Neural cell (in vitro differentiated cells): ENCODE measurements around the gene DEFB127. TPM values are rescaled to one million over a fixed set of nuclear protein-coding genes. Genes with fewer than 3 reads are reported as not detected.

Experiments
- H2AFZ ChIP-seq: fragments of 200-600, 300-800 bp; sonication (generic), shearing (Covaris generic); 2 replicates; pipeline ENCODE4 v1.6.0; 2014; ENCODE audit warnings: low read depth, mild to moderate bottlenecking, antibody characterized with exemption, low read length, moderate library complexity
- H3F3A ChIP-seq: fragments of 200-600 bp; shearing (Covaris generic); 2 replicates; pipeline ENCODE4 v1.6.1; 2016; ENCODE audit warnings: mild to moderate bottlenecking, moderate library complexity, mixed read lengths, antibody characterized with exemption, low read length; ENCODE audit not compliant: insufficient read depth, poor library complexity, severe bottlenecking
- H3K27ac ChIP-seq: fragments of 200-600, 300-800 bp; sonication (generic), shearing (Covaris generic); 2 replicates; pipeline ENCODE4 v1.5.1; 2014; ENCODE audit warnings: mild to moderate bottlenecking, low read length, moderate library complexity
- H3K27me3 ChIP-seq: fragments of 300-800, 200-600 bp; sonication (generic), shearing (Covaris generic); 2 replicates; pipeline ENCODE4 v1.6.0; 2014; ENCODE audit warnings: mild to moderate bottlenecking, low read depth, low read length, moderate library complexity; ENCODE audit not compliant: insufficient read depth
- H3K36me3 ChIP-seq: fragments of 300-800, 200-600 bp; sonication (generic), shearing (Covaris generic); 2 replicates; pipeline ENCODE4 v1.5.1; 2014; ENCODE audit warnings: mild to moderate bottlenecking, antibody characterized with exemption, low read length, moderate library complexity; ENCODE audit not compliant: insufficient read depth
- H3K4me2 ChIP-seq: fragments of 300-800, 200-600 bp; sonication (generic), shearing (Covaris generic); 2 replicates; pipeline ENCODE4 v1.6.0; 2014; ENCODE audit warnings: mild to moderate bottlenecking, low read length
- H3K4me3 ChIP-seq: fragments of 300-800, 200-600 bp; sonication (generic), shearing (Covaris generic); 2 replicates; pipeline ENCODE4 v1.5.1; 2014; ENCODE audit warnings: mild to moderate bottlenecking, low read length, moderate library complexity
- H3K79me2 ChIP-seq: fragments of 200-600 bp; shearing (Covaris generic); replicated peaks from 2 replicates; pipeline ENCODE4 v1.6.0; 2014; ENCODE audit warnings: mild to moderate bottlenecking, low read length, moderate library complexity; ENCODE audit not compliant: insufficient read depth
- H3K9ac ChIP-seq: fragments of 300-800, 200-600 bp; sonication (generic), shearing (Covaris generic); 2 replicates; pipeline ENCODE4 v1.6.1; 2016; ENCODE audit warnings: mild to moderate bottlenecking, low read length, mixed read lengths
- H3K9me2 ChIP-seq: fragments of 200-600 bp; shearing (Covaris generic); 2 replicates; pipeline ENCODE4 v1.6.1; 2016; ENCODE audit warnings: mild to moderate bottlenecking, low read length, mixed read lengths; ENCODE audit not compliant: insufficient read depth
- H3K9me3 ChIP-seq: fragments of 200-600, 300-800 bp; sonication (generic), shearing (Covaris generic); 2 replicates; pipeline ENCODE4 v1.6.1; 2016; ENCODE audit warnings: mild to moderate bottlenecking, mixed run types, low read length, moderate library complexity, mixed read lengths
- H4K20me1 ChIP-seq: fragments of 200-600 bp; shearing (Covaris generic); 2 replicates; pipeline ENCODE4 v1.6.1; 2016; ENCODE audit warnings: mild to moderate bottlenecking, mixed run types; ENCODE audit not compliant: insufficient read depth
- EP300 ChIP-seq: fragments of 450-650 bp; conservative IDR thresholded peaks from 2 replicates; pipeline ENCODE4 v1.6.1; 2014; ENCODE audit warnings: antibody characterized with exemption, mild to moderate bottlenecking, moderate library complexity; ENCODE audit not compliant: poor library complexity, severe bottlenecking
- EZH2 ChIP-seq: fragments of 200-600, 300-800 bp; shearing (Covaris generic), sonication (generic); IDR thresholded peaks from 2 replicates; pipeline ENCODE4 v1.6.1; 2014; ENCODE audit warnings: antibody characterized with exemption, low read length, borderline replicate concordance, mild to moderate bottlenecking; ENCODE audit not compliant: insufficient read depth, poor library complexity, severe bottlenecking
- MXI1 ChIP-seq: fragments of 450-650 bp; conservative IDR thresholded peaks from 2 replicates; pipeline ENCODE4 v1.6.1; 2014; ENCODE audit warnings: antibody characterized with exemption, mild to moderate bottlenecking; ENCODE audit not compliant: poor library complexity, severe bottlenecking
- POLR2AphosphoS5 ChIP-seq: IDR thresholded peaks from 2 replicates; pipeline ENCODE4 v1.6.1; 2012
- RAD21 ChIP-seq: fragments of 450-650 bp; conservative IDR thresholded peaks from 2 replicates; pipeline ENCODE4 v1.6.1; 2014; ENCODE audit warnings: antibody characterized with exemption, mild to moderate bottlenecking, moderate library complexity
- SMC3 ChIP-seq: fragments of 450-650 bp; conservative IDR thresholded peaks from 2 replicates; pipeline ENCODE4 v1.6.1; 2014; ENCODE audit warnings: antibody characterized with exemption, mild to moderate bottlenecking, moderate library complexity; ENCODE audit not compliant: poor library complexity
- TAF1 ChIP-seq: IDR thresholded peaks from 2 replicates; pipeline ENCODE4 v1.6.1; 2012; ENCODE audit warnings: low read depth
- polyA minus RNA-seq: library from RNA; depleted of rRNA, polyadenylated mRNA; stranded (reverse); fragments of >200 nt; gene quantifications from 2 replicates; pipeline ENCODE4 v1.2.3, GENCODE V29; 2014
- polyA plus RNA-seq: library from polyadenylated mRNA; depleted of rRNA; stranded (reverse); fragments of >200 nt; gene quantifications from 2 replicates; pipeline ENCODE4 v1.2.3, GENCODE V29; 2014
- TF ChIP-seq, protein P1 (sequence below): IDR thresholded peaks from 2 replicates; pipeline ENCODE4 v1.6.1; 2012; ENCODE audit warnings: borderline replicate concordance
- TF ChIP-seq, protein P2 (sequence below): fragments of 450-650 bp; IDR thresholded peaks from 2 replicates; pipeline ENCODE4 v1.5.1; 2014; ENCODE audit warnings: antibody characterized with exemption, mild to moderate bottlenecking, moderate library complexity; ENCODE audit not compliant: poor library complexity, severe bottlenecking

DEFB127 gene, protein sequence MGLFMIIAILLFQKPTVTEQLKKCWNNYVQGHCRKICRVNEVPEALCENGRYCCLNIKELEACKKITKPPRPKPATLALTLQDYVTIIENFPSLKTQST
- polyA plus RNA-seq (not detected in 2 replicates), polyA minus RNA-seq (not detected in 2 replicates)

DNA sequence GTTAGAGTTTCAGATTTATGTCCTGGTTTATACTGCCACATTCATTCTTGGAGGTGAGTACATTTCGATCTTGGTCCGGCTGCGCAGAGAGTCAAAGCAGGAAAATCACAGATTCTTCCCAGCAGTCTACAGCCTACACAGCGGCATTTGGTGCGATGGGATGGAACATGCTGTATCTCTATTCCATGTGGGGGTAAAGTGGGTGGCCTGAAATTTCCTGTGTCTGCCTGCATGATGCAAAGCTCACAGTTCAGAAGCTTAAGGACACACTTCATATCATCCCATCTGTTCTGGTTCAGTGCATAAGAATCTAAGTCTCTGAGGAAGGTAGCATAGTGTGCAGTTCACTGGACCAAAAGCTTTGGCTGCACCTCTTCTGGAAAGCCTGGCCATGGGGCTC is at the start of gene DEFB127:
Gene DEFB127 (plus strand): TSS at position 301 of the 400 bp plus-strand sequence. CDS start 91 bp downstream, at position 392.
- Histone ChIP-seq H3K27me3 (peaks cover 5% of the 10 kb centered on the region), H3K4me2 (no peak within 1 kb of the TSS), H3K79me2 (no peaks in the 10 kb centered on the region)

DNA sequence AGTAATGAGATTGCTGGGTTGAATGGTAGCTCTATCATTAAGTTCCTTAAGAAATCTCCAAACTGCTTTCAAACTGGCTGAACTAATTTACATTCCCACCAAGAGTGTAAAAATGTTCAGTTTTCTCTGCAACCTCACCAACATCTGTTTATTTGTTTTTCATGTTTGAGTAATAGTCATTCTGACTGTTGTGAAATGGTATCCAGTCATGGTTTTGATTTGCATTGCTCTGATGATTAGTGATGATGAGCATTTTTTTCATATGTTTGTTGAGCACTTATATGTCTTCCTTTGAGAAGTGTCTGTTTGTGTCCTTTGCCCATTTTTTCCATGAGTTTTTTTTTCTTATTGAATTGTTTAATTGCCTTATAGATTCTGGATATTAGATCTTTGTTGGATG is 44.9 kb upstream of the DEFB127 start:
- no peaks in the 10 kb centered on the region for H3K27me3 ChIP-seq

More for the DNA sequence above, at the start of gene DEFB127:
- Histone ChIP-seq H3K4me3 (no peak within 1 kb of the TSS), H3F3A (no peaks in the 10 kb centered on the region), H2AFZ (no peak within 1 kb of the TSS), H3K9me3 (no peaks in the 10 kb centered on the region), H4K20me1 (no peaks in the 10 kb centered on the region), H3K9me2 (no peaks in the 10 kb centered on the region), H3K9ac (no peak within 1 kb of the TSS), H3K36me3 (no peaks in the 10 kb centered on the region), H3K27ac (no peak within 1 kb of the TSS)
- no peak for TF ChIP-seq SMC3
- TF ChIP-seq, protein P1, sequence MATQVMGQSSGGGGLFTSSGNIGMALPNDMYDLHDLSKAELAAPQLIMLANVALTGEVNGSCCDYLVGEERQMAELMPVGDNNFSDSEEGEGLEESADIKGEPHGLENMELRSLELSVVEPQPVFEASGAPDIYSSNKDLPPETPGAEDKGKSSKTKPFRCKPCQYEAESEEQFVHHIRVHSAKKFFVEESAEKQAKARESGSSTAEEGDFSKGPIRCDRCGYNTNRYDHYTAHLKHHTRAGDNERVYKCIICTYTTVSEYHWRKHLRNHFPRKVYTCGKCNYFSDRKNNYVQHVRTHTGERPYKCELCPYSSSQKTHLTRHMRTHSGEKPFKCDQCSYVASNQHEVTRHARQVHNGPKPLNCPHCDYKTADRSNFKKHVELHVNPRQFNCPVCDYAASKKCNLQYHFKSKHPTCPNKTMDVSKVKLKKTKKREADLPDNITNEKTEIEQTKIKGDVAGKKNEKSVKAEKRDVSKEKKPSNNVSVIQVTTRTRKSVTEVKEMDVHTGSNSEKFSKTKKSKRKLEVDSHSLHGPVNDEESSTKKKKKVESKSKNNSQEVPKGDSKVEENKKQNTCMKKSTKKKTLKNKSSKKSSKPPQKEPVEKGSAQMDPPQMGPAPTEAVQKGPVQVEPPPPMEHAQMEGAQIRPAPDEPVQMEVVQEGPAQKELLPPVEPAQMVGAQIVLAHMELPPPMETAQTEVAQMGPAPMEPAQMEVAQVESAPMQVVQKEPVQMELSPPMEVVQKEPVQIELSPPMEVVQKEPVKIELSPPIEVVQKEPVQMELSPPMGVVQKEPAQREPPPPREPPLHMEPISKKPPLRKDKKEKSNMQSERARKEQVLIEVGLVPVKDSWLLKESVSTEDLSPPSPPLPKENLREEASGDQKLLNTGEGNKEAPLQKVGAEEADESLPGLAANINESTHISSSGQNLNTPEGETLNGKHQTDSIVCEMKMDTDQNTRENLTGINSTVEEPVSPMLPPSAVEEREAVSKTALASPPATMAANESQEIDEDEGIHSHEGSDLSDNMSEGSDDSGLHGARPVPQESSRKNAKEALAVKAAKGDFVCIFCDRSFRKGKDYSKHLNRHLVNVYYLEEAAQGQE = no peak
- TF ChIP-seq, protein P2, sequence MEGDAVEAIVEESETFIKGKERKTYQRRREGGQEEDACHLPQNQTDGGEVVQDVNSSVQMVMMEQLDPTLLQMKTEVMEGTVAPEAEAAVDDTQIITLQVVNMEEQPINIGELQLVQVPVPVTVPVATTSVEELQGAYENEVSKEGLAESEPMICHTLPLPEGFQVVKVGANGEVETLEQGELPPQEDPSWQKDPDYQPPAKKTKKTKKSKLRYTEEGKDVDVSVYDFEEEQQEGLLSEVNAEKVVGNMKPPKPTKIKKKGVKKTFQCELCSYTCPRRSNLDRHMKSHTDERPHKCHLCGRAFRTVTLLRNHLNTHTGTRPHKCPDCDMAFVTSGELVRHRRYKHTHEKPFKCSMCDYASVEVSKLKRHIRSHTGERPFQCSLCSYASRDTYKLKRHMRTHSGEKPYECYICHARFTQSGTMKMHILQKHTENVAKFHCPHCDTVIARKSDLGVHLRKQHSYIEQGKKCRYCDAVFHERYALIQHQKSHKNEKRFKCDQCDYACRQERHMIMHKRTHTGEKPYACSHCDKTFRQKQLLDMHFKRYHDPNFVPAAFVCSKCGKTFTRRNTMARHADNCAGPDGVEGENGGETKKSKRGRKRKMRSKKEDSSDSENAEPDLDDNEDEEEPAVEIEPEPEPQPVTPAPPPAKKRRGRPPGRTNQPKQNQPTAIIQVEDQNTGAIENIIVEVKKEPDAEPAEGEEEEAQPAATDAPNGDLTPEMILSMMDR = no peak
- no peak for TF ChIP-seq RAD21
- TF ChIP-seq MXI1 = no peak
- TF ChIP-seq EP300 = no peak
- no peak for TF ChIP-seq POLR2AphosphoS5
- no peak for TF ChIP-seq EZH2
- no peak for TF ChIP-seq TAF1

More for the DNA sequence above, 44.9 kb upstream of the DEFB127 start:
- Histone ChIP-seq H2AFZ (no peak overlapping the region), H3K9me2 (no peaks in the 10 kb centered on the region), H3K36me3 (no peaks in the 10 kb centered on the region), H3K9ac (no peak overlapping the region), H3K27ac (no peak overlapping the region), H3K4me2 (no peak overlapping the region), H3K9me3 (no peaks in the 10 kb centered on the region), H3K79me2 (no peaks in the 10 kb centered on the region), H3K4me3 (no peak overlapping the region), H4K20me1 (no peaks in the 10 kb centered on the region), H3F3A (no peaks in the 10 kb centered on the region)
- TF ChIP-seq, protein P1 = no peak
- TF ChIP-seq EZH2 (no peak), POLR2AphosphoS5 (no peak), RAD21 (no peak), EP300 (no peak), SMC3 (no peak), TAF1 (no peak), MXI1 (no peak)
- TF ChIP-seq, protein P2 = no peak
